Activated T-cell treated with anti-CD3 and anti-CD28 coated beads, Interleukin-2, amount 50 U/mL, for 1 hour (primary cell): Measurements from ENCODE around the gene UBB.

Experiments
- DNase-seq: peaks from one replicate; pipeline ENCODE4 v3.0.0-alpha.2; 2020

UBB gene

DNA sequence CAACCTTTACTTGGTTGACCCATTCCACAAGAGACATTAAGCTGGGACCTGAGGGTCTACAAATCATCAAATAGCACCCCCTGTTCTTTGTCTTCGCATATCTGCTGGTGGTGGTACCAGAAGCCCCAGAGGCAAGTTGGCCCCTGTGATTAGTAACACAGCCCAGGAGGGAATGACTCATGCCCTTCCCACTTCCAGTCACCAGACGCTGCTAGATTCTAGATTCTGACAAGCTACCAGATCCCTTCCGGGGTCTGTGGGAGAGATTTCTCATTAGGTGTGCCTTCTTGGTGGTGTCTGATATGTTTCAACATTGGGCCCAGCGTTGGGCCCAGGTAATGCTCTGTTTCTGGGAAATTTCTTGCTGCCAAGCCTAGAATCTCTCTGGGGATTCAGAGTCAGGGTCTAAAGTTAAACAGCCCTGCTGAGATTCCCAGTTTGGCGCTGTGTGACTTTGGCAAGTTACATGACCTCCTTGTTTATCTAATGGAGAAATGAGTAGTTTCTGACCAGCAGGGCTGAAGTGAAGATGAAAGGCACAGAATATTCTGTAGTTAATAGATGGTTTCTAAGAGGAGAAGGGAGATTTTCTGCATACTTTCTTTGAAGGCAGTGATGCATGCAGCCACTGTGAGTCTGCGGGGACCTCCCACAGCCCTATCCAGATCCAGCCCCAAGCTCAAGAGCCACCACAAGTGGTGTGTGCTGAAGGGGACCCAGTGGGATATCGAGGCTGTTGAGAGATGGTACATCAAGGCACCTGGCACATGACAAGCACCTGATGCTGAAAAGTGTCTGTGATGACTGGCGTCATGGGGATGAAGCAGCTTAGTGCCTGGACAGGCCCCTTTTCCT lies 38.4 kb downstream of the UBB start:
- no peak for DNase-seq

DNA sequence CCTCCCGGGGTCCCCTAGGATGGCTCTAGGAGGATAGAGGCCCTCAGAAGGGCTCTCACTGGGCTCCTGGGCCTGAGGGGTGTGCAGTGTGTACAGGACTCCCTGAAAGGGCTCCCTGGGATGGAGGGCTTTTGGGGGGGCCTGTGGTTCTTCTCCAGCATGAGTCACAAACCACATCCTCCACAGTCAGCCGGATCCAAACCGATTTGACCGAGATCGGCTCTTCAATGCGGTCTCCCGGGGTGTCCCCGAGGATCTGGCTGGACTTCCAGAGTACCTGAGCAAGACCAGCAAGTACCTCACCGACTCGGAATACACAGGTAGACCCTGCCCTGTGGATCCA lies 39.0 kb downstream of the UBB start:
- DNase-seq = peak; percentile 51

DNA sequence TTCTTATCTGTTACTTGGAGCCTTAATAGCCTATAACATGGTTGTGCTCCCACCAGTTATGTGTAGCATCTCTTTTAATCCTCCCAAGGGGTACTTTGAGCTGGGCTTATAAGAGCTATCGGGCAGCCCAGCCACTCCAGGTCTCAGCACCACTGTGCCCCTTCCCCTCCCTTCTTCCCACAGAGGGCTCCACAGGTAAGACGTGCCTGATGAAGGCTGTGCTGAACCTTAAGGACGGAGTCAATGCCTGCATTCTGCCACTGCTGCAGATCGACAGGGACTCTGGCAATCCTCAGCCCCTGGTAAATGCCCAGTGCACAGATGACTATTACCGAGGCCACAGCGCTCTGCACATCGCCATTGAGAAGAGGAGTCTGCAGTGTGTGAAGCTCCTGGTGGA lies 41.5 kb downstream of the UBB start:
- DNase-seq = no peak

DNA sequence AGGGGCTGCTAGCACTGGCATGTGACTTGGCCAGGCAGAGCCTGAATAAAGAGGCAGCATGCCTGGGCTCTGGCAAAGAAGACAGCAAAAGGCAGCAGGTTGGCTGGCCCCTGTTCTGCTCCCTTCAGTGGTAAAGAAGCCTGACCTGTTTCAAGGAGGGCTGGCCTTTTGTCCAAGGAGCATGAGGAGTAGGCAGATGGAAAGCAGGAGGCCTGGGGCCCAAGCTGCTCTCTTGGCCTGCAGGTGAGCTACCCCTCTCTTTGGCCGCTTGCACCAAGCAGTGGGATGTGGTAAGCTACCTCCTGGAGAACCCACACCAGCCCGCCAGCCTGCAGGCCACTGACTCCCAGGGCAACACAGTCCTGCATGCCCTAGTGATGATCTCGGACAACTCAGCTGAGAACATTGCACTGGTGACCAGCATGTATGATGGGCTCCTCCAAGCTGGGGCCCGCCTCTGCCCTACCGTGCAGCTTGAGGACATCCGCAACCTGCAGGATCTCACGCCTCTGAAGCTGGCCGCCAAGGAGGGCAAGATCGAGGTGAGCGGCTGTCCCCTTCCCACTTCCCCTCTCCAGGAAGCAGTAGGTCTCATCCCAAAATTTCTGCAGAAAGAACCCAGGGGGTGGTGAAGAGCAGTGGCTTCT lies 42.5 kb downstream of the UBB start:
- no peak for DNase-seq

DNA sequence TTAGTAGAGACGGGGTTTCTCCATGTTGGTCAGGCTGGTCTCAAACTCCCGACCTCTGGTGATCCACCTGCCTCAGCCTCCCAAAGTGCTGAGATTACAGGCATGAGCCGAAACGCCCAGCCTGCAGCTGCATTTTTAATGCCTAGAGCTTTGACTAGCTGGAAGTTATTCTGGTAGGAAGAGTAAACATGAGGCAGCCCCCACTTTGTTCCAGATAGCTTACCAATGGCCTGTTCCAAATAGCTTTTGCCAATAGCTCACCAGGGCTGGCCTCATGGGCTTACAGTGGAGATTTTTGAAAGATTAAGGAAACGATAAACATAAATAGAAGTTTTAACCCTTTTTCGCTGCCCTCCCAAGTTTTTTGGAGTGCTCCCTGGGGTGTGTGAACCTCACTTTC lies 44.3 kb downstream of the UBB start:
- no peak for DNase-seq

DNA sequence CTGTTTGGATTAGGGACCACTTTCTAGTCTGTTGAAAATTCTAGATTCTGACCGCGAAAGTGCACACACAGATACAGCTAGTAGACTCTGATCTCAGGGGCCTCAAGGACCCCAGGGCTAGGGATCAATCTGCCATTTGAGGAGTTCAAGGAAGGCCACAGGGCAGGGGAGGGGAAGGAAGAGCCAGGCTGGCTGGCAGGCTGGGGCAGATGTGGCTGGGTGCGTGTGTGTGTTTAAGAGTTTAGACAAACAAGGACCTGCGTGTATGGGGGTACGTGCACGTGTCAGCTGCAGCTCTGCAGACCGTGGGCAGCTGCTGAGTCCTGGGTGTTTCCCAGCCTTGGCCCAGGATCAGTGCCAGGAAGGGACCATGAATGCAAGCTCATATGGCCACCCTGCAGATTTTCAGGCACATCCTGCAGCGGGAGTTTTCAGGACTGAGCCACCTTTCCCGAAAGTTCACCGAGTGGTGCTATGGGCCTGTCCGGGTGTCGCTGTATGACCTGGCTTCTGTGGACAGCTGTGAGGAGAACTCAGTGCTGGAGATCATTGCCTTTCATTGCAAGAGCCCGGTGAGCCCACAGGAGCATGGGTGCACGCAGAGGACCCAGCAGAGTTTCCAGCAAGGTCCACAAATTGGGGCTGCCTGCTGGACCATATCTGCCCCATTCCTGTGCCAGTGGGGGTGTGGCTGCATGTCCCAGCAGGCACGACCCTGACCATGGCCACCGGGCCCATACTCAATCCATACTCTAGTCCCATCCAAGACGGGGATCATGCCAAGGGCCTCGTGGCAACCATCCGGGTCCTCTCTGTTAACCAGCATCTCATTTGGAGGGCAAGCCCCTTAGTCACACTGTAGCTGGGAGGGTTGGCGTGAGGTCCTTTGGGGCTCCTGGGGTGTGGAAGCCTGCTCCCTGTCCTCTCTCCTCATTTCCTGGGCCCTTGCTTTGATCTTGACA lies 45.1 kb downstream of the UBB start:
- DNase-seq = no peak

DNA sequence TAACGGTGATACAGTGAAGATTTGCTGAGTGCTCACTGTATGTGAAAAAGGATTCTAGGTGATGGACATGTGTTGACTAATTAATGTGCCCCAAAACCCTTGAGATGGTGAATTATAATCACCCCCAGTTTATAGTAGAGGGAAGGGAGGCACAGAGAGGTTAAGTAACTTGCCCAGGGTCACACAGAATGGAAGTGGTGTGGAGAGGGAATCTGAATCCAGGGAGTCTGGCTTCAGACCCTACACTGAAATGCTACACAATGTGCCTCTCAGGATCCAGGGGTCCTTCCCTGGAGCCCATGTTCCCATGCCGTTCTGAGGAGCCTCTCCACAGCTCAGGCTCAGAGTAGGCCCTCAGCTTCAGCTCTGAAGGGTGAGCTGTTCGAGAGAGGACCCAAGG lies 46.1 kb downstream of the UBB start:
- DNase-seq = no peak

DNA sequence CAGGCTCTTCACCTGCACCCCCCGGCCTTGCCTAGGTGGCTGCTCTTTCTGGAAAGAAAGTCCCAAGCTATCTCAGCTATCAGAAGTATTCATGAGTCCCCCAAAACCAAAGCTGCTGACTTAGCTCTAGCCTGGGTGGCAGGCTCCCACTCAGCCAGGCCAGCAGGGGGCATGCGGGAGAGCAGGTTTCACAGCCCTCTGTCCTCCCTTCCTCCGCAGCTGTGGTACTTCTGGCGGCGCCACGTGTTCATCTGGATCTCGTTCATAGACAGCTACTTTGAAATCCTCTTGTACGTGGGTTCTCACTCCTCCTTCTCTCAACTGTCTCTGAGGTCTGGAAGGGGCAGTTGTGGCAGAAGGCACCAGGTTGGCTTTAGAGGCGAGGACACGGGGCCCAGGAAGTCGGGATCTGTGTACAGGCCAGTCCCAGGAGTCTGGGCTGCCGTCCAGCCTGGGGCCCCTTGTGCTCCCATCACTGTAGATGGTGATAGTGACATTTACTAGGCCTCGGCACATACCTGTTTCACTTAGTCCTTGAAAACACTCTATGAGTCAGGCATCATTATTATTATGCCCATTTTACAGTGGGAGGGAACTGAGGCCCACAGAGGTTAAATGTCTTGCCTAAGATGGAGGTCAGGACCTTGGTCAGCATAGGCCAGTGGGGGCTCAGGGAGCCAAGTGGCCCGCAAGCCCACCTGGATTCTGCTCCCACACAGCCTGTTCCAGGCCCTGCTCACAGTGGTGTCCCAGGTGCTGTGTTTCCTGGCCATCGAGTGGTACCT lies 47.4 kb downstream of the UBB start:
- peak; percentile 59 for DNase-seq

DNA sequence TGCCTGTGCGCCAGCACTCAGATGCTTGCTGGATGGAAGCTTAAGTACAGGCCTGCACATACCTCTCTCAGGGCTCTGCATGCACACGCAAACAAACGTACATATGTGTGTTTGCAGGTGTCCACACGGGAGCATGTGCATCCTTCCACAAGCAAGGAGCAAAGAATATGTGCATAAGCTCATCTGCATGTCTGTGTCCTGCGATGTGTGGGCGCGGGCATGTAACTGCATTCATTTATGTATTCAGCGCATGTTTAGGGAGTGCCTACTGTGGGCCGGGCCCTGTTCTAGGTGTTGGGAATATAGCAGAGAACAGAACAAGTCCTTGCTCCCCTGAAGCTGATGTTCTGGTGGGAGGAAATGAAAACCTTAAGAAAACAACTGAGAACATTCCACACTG lies 48.2 kb downstream of the UBB start:
- no peak for DNase-seq

DNA sequence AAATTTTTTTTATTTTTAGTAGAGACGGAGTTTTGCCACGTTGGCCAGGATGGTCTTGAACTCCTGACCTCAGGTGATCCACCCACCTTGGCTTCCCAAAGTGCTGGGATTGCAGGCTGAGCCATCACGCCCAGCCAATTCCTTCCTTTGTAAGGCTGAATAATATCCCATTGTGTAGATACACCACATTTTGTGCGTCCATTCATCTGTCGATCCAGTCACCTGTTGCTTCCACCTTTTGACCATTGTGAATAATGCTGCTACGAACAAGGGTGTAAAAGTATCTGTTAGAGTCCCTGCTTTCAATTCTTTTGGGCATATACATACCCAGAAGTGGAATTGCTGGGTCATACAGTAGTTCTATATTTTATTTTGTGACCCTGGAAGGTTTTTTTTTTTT lies 49.8 kb downstream of the UBB start:
- DNase-seq = no peak

DNA sequence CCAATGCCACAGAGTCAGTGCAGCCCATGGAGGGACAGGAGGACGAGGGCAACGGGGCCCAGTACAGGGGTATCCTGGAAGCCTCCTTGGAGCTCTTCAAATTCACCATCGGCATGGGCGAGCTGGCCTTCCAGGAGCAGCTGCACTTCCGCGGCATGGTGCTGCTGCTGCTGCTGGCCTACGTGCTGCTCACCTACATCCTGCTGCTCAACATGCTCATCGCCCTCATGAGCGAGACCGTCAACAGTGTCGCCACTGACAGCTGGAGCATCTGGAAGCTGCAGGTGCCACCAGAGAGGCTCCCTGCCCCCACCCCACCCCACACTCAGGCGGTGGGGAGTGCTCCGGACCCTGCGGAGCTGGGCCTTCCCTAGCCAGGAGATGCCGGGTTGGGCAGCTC lies 51.1 kb downstream of the UBB start:
- DNase-seq = no peak
